HG02759 (cell line): ENCODE data around the gene PAF1.

Experiments
- ATAC-seq: cut with Tn5 transposase; IDR thresholded peaks from one replicate; pipeline ENCODE4 v1.9.1; 2021; ENCODE audit warnings: mild to moderate bottlenecking, moderate library complexity; ENCODE audit not compliant: unreplicated experiment

Gene PAF1

GRCh38 chr19:39417463-39418181, 26.7 kb upstream of the PAF1 start:
- ATAC-seq = no peak

- no peak for ATAC-seq
These were observed 25.5 kb upstream of the PAF1 start for GRCh38 chr19:39416152-39417120.

GRCh38 chr19:39415111-39416046, 24.5 kb upstream of the PAF1 start:
- no peak for ATAC-seq

- no peak for ATAC-seq
These were observed 23.2 kb upstream of the PAF1 start for GRCh38 chr19:39413911-39414608.

- no peak for ATAC-seq
These were observed 22.5 kb upstream of the PAF1 start for GRCh38 chr19:39413272-39413910.

GRCh38 chr19:39412867-39413271, 22.0 kb upstream of the PAF1 start:
- ATAC-seq = no peak

GRCh38 chr19:39412100-39412866, 21.4 kb upstream of the PAF1 start, which contains the start of gene PLEKHG2:
PLEKHG2 (plus strand) TSS chr19:39412669; CDS start chr19:39414087, 1,418 bp downstream.
- ATAC-seq = peak; percentile 60

- ATAC-seq = peak; percentile 18
These were observed 20.9 kb upstream of the PAF1 start for GRCh38 chr19:39411832-39412099.

- no peak for ATAC-seq
These were observed 20.4 kb upstream of the PAF1 start for GRCh38 chr19:39411081-39411831.

- no peak for ATAC-seq
These were observed 19.9 kb upstream of the PAF1 start for GRCh38 chr19:39410831-39411080.

- no peak for ATAC-seq
These were observed 19.3 kb upstream of the PAF1 start for GRCh38 chr19:39410017-39410830.

- ATAC-seq = no peak
These were observed 18.5 kb upstream of the PAF1 start for GRCh38 chr19:39409208-39410016.

- no peak for ATAC-seq
These were observed 17.7 kb upstream of the PAF1 start for GRCh38 chr19:39408392-39409207.

- ATAC-seq = no peak
These were observed 16.9 kb upstream of the PAF1 start for GRCh38 chr19:39407660-39408391.

- ATAC-seq = no peak
These were observed 16.4 kb upstream of the PAF1 start for GRCh38 chr19:39407410-39407659.
